GM12873 (cell line): ENCODE measurements around the gene CNIH1.

Source experiments
- TF ChIP-seq, protein P1 (sequence below): IDR thresholded peaks from 2 replicates; pipeline ENCODE4 v1.5.1; 2012; ENCODE audit warnings: low read depth, mild to moderate bottlenecking, moderate library complexity, low read length, control low read depth; ENCODE audit not compliant: insufficient read depth; ENCODE audit errors: missing control alignments

CNIH1 gene

DNA sequence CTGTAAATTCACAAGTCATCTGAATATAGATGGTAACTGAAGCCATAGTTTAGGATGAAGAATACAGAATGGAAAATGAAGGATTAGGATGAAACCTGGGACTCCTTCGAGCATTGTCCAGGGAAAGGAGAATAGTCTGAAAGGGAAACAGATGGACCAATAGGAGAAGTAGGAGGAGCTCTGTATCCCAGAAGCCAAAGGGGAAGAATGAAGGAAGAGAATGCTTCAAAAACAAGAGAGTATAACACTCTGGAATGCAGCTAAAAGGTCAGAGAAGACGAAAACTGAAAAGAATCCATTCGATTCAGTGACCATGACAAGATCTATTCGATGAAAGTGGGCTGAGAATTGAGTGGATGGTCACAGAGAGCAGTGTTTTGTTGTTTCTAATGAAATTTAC, 46.6 kb upstream of the CNIH1 start:
- TF ChIP-seq, protein P1, sequence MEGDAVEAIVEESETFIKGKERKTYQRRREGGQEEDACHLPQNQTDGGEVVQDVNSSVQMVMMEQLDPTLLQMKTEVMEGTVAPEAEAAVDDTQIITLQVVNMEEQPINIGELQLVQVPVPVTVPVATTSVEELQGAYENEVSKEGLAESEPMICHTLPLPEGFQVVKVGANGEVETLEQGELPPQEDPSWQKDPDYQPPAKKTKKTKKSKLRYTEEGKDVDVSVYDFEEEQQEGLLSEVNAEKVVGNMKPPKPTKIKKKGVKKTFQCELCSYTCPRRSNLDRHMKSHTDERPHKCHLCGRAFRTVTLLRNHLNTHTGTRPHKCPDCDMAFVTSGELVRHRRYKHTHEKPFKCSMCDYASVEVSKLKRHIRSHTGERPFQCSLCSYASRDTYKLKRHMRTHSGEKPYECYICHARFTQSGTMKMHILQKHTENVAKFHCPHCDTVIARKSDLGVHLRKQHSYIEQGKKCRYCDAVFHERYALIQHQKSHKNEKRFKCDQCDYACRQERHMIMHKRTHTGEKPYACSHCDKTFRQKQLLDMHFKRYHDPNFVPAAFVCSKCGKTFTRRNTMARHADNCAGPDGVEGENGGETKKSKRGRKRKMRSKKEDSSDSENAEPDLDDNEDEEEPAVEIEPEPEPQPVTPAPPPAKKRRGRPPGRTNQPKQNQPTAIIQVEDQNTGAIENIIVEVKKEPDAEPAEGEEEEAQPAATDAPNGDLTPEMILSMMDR: no peak

DNA sequence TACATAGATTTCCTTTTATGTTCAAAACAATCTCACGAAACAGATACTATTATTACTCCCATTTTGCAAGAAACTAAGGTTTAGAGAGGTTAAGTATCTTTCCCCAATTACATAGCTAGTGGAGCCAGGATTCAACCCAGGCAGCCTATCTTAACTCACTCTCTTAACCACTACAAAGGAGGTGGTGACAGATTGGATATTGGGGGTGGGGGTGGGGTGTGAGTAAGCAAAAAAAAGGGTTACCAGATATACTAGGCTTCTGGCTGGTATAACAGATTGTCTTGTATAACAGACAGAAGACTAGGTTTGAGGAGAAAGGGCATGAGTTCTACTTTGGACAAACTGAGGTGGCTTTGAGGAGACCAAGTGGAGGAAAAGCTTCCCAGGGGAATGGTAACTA, 45.5 kb upstream of the CNIH1 start:
- TF ChIP-seq, protein P1: no peak

DNA sequence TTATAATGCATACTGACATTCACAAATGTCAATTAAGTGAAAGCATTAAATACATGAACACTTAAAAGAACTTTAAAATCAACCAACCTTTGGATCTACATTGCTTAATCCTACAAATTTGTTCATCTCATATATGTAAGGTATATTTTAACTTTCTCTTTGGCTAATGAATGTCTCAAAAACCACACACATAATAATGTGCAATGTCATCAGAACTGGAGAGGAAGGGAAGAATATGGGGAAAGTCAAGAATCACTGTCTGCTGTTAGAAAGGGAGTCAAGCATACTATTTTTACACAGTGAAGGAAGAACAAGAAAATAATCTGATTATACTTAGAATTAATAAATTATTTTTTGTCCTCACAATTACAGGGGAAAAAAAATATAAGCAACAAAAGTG, 42.7 kb upstream of the CNIH1 start:
- TF ChIP-seq, protein P1: no peak

DNA sequence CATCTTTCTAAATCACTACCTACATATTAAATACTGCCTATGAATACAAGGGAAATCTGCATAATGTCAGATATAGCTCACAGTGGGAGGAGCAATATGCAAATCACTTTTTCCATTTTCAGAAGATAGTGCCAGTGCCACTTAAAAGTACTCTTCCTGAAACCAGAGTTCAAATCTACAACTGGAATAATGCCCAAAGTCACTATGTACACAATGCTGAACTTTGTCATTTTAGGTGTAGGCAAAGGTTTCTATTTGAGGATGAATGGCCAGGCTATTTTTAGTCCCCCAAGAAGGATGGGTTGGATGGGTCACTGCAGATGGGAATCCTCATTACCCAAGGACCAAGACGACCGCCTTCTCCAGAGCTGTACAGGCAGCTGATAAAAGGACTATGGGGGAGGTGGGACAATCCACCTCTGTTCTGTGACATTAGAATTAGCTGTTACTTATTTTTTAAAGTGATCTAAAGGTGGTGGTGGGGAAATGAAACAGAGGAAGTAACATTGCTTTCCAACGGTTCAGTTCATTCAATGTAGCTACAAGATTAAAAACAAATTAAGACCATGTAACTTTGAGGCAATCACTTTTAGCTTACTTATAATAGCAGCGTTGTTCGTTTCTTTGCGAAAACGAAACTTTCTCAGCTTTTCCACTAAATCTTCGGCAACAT, 42.0 kb upstream of the CNIH1 start:
- TF ChIP-seq, protein P1: no peak

DNA sequence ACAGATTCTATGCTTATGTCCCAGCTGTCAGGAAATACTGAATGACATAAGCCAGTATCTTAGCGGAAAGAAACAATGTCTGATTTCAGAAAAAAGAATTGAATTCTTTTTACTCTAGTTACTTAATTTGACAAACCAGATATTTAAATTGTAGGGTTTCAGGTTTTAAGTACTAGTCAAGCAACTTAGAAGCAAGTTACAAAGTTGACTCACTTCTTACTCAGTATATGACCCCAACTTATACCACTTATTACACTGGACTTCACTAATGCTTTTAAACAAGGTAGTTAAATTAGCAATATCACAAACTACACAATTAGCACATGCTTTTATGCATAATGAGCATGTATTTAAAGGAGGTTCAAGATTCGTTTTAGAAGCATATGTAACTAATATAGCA, 40.5 kb upstream of the CNIH1 start:
- TF ChIP-seq, protein P1: no peak

DNA sequence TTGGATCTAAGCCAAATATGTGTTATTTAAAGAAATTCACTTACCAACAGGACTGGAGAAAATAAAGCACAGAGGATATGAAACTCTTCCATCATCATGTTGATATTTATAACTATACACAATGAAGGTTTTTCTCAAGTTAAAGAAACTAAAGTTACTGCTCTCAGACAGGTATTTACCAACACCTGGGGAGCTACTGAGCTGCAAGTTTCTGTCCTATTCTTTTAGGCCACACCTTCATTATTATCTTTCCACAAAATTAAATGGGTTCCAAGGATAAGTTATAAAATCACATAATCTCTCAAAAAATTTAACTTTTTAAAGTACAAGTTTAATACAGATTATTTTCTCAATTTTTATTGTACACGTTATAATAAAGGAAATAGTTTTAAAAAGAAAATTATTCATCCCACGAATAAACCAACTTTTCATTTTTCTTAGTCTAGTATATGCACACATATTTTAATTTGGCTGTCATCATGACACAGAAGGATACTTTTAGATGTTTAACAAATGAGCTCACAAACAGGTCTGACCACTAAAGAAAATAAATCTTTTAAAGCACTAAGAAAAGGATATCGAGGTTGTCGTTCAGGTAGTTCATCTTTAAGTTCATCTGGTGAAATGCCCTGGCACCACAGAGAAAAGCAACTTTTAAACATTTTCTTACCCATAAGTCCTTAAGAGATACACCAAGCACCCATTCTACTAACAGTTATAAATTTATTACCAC, 39.8 kb upstream of the CNIH1 start:
- TF ChIP-seq, protein P1: no peak

DNA sequence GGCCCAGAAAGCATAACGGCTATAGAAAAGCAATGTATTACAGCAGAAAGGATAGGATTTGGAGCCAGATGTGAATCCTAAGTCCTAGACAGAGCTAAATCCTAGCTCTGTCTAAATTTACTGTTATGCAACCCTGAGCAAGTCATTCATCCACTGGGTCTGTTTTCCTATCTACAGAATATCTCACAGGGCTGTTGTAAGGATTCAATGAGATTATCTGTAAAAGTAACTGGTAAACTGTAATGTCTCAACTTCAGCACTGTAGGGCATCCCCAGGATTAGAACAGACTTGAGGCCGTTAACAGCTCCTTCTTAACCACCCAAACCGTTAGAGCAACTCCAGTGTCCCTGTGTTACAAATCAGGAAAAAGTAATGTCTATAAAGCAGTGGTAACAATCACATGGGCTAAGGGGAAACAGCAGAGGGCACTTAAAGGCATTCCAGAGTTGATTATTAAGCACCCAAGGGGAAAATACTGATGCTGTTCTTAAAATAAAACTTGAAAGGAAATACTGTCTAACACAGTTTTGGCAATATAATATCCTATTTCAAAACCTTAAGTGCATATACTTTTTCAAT, 37.6 kb upstream of the CNIH1 start:
- TF ChIP-seq, protein P1: no peak
